GM13976 (cell line): ENCODE measurements around the gene RETREG1.
"Not testable (repeated sequence)": the region's sequence is repeated elsewhere in the genome, so short reads cannot be mapped to it uniquely, and the experiment has no call there.

Experiments used
- DNase-seq: peaks from one replicate; pipeline ENCODE4 v3.0.0; 2012; ENCODE audit warnings: low spot score
- in situ Hi-C: fragments of 300-500 bp; cut with MboI; formaldehyde crosslinking; loops from one replicate; pipeline ENCODE4 v1.12.0; 2022; ENCODE audit warnings: low sequenced_read_pairs, mixed read lengths, inconsistent platforms; ENCODE audit not compliant: unreplicated experiment
- TF ChIP-seq, protein P1 (sequence below): IDR thresholded peaks from 2 replicates; pipeline ENCODE4 v1.5.1; 2012; ENCODE audit warnings: borderline replicate concordance, mild to moderate bottlenecking; ENCODE audit not compliant: insufficient read depth; ENCODE audit errors: extremely low read depth, missing control alignments, control extremely low read depth

The RETREG1 gene

DNA sequence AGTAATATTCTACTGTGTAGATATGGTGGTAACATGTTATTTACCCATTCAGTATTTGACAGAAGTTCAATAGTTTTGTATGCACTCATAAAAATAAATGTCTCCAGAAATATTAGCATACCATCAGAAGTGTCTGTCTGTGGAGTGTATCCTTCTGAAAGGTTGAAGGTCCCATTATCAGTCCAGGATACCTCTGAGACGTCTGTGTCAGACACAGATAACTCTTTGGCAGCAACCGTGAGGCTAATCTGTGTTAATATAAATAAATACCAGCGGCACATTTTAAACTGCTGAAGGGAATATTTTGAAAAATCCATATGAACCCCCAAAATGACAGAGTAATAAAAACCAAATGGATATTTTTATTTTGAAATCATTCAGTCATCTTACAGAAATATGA is 139.3 kb downstream of the RETREG1 start:
- in situ Hi-C loops = no loop called here
- DNase-seq = no peak

DNA sequence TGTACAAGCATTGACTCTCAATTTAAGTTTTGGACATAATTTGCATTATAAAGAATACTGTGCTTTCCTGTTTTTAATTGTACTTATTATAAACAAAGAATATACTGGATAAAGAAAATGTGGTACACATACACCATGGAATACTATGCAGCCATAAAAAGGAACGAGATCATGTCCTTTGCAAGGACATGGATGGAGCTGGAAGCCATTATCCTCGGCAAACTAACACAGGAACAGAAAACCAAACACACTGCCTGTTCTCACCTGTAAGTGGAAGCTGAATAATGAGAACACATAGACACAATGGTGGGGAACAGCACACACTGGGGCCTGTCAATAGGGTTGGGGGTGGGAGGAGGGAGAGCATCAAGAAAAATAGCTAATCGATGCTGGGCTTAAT is 140.4 kb downstream of the RETREG1 start:
- DNase-seq, in situ Hi-C loops: not testable (repeated sequence)

More for the DNA sequence above, 139.3 kb downstream of the RETREG1 start:
- TF ChIP-seq, protein P1, sequence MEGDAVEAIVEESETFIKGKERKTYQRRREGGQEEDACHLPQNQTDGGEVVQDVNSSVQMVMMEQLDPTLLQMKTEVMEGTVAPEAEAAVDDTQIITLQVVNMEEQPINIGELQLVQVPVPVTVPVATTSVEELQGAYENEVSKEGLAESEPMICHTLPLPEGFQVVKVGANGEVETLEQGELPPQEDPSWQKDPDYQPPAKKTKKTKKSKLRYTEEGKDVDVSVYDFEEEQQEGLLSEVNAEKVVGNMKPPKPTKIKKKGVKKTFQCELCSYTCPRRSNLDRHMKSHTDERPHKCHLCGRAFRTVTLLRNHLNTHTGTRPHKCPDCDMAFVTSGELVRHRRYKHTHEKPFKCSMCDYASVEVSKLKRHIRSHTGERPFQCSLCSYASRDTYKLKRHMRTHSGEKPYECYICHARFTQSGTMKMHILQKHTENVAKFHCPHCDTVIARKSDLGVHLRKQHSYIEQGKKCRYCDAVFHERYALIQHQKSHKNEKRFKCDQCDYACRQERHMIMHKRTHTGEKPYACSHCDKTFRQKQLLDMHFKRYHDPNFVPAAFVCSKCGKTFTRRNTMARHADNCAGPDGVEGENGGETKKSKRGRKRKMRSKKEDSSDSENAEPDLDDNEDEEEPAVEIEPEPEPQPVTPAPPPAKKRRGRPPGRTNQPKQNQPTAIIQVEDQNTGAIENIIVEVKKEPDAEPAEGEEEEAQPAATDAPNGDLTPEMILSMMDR = no peak

GRCh38 chr5:16471387-16471786 is 145.4 kb downstream of the RETREG1 start:
- DNase-seq = no peak
- TF ChIP-seq, protein P1 = no peak
- in situ Hi-C loops = no loop called here

DNA sequence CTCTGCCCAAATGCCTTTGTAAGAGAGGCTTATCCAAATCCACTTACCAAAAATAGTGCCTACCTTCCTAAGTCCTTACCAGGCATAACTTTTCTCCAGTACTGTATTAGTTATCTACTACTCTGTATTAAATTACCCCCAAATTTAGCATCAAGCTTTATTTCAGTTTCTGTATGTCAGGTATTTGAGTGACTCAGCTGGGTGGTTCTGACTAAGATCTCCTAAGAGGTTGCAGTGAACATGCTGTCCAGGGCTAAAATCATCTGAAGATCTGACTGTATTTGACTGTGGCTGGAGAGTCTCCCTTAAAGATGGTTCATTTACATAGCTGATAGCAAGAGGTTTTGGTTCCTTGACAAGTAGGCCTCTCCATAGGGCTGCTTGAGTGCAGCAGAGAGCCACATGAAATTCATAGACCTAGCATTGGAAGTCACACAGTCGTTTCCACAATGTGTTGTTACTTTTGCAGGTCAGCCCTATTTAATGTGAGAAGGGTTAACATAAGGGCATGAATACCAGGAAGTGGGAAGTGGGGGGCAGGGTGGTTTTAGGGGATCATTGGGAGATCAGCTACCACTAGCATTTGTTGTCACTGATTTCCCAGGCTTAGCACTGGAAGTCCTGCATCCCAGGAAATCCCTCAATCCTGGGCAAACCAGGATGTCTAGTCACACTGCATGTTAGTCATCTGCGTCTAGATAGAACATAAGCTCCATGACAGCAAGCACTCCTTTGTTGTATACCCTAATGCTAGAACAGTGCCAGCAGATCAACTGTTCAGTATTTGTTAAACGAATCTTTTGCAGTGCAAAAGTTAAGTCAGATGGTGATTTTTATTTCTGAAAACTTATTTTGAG is 149.2 kb downstream of the RETREG1 start:
- TF ChIP-seq, protein P1 = no peak
- DNase-seq = peak; percentile 57
- in situ Hi-C loops = loop anchor here (5.0 kb wide), 1 partner anchor 85 kb away; no protein-coding TSS in a partner anchor

DNA sequence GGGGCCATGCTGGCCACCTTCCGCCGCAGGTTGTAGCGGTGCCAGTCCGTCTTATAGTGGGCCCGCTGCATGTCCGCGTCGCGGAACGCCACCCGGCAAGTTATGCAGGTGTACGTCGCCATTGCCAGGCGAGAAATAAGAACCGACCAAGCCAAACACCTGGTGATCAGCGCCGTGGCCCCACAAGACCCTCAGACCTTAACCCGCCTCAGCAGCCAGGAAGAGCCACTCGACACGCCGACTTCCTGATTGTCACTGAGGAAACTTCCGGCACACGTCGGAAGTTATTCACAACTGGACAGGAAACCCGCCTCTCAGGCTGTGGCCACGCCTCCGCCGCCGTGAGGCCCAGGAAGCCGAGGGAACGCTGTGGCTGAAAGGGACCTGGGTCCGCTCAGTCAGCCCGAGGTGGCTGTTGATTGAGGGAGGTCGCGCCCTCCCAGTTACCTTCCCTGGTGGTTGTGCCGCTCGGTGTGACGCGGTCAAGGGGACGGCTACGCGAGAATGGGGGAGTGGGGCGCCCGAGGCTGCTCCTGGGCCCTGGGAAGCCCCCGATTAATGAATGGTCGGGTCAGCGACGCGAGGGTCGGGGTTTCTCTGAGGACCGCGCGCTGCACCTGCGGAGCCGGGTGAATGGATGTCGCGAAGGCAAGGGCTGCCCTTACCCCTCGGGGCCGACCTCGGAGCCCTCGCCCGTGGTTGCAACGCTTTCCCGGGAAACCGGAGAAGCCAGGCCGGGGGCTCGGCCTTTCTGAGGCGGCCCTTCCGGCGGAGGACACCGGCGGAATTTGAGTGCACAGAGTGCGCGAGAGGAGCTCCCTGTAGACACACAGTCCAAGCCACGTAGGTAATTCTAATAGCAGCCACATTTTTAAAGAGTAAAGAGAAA is 151.0 kb downstream of the RETREG1 start, which contains the start of gene ZNF622:
Gene ZNF622 (minus strand): TSS at position 257 of the 889 bp plus-strand sequence. CDS start 135 bp downstream, at position 122.
- TF ChIP-seq, protein P1 = no peak
- DNase-seq = peak; percentile 89
- in situ Hi-C loops = loop anchor here (5.0 kb wide), 1 partner anchor 87 kb away; no protein-coding TSS in a partner anchor

GRCh38 chr5:16464664-16465543 is 151.9 kb downstream of the RETREG1 start:
- DNase-seq = no peak
- in situ Hi-C loops = loop anchor here (5.0 kb wide), 1 partner anchor 87 kb away; no protein-coding TSS in a partner anchor
- TF ChIP-seq, protein P1 = no peak
